Hepatic stellate cell (primary cell): ENCODE results near the gene CBFA2T3.

ENCODE experiments used
- DNase-seq: peaks from one replicate; pipeline ENCODE4 v3.0.0; 2011; ENCODE audit warnings: low spot score

Gene CBFA2T3

GRCh38 chr16:88839026-88839529, 137.9 kb downstream of the CBFA2T3 start:
- no peak for DNase-seq

GRCh38 chr16:88838566-88838965, 138.4 kb downstream of the CBFA2T3 start:
- DNase-seq: no peak

GRCh38 chr16:88837806-88838205, 139.2 kb downstream of the CBFA2T3 start:
- DNase-seq: no peak

GRCh38 chr16:88836791-88837190, 140.2 kb downstream of the CBFA2T3 start:
- no peak for DNase-seq

GRCh38 chr16:88835818-88836217, 141.2 kb downstream of the CBFA2T3 start:
- DNase-seq: no peak

- no peak for DNase-seq
These were observed 141.6 kb downstream of the CBFA2T3 start for GRCh38 chr16:88835383-88835782.

GRCh38 chr16:88834670-88835069, 142.3 kb downstream of the CBFA2T3 start:
- DNase-seq: no peak

GRCh38 chr16:88833086-88833485, 143.9 kb downstream of the CBFA2T3 start:
- DNase-seq: no peak

- no peak for DNase-seq
These were observed 145.2 kb downstream of the CBFA2T3 start for GRCh38 chr16:88831838-88832237.

GRCh38 chr16:88830783-88831182, 146.2 kb downstream of the CBFA2T3 start:
- no peak for DNase-seq

GRCh38 chr16:88830258-88830657, 146.7 kb downstream of the CBFA2T3 start:
- DNase-seq: no peak

- DNase-seq: no peak
These were observed 148.3 kb downstream of the CBFA2T3 start for GRCh38 chr16:88828711-88829110.

GRCh38 chr16:88827727-88828126, 149.3 kb downstream of the CBFA2T3 start:
- DNase-seq: no peak

- DNase-seq: no peak
These were observed 150.8 kb downstream of the CBFA2T3 start for GRCh38 chr16:88826070-88826840.

GRCh38 chr16:88825146-88825545, 151.9 kb downstream of the CBFA2T3 start:
- DNase-seq: no peak
